ENCODE measurements around the gene CIAO2A.

The CIAO2A gene

DNA sequence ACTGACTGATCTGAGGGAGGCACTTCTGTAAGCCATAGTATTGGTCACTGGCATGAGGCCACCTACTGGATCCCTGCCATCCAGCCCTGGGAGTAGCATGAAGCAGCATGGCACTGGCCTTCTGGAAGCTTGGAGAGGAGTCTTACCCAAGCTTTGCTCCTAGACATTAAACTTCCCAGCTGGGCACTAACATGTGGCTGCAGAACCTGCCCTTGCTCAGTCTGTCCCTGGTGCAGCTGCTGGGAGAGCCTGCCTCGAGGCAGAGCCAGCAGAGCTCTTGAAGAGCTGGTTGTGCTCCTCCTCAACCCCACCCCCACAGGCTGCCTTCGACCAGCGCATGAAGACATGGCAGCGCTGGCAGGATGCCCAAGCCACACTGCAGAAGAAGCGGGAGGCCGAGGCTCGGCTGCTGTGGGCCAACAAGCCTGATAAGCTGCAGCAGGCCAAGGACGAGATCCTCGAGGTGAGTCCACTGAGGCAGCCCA lies 40.7 kb upstream of the CIAO2A start:
- TF ChIP-seq SUZ12 (IDR thresholded peaks at IDR 0.05) (no peak), ELF4 (IDR thresholded peaks at IDR 0.05) (no peak), CTBP1 (IDR thresholded peaks at IDR 0.05; ENCODE audit: borderline replicate concordance) (no peak), FOXK2 (IDR thresholded peaks at IDR 0.05) (no peak), ZNF384 (IDR thresholded peaks at IDR 0.05) (no peak), HDGF (IDR thresholded peaks at IDR 0.05; ENCODE audit: borderline replicate concordance) (no peak), TARDBP (IDR thresholded peaks at IDR 0.05) (no peak), ARNT (IDR thresholded peaks at IDR 0.05) (no peak), BHLHE40 (IDR thresholded peaks at IDR 0.05; ENCODE audit: borderline replicate concordance) (no peak), NFRKB (IDR thresholded peaks at IDR 0.05) (no peak), SP1 (IDR thresholded peaks at IDR 0.05) (no peak), FOXM1 (IDR thresholded peaks at IDR 0.05; ENCODE audit: borderline replicate concordance) (no peak), FOXA1 (IDR thresholded peaks at IDR 0.05) (no peak)
- TF ChIP-seq, protein P1, sequence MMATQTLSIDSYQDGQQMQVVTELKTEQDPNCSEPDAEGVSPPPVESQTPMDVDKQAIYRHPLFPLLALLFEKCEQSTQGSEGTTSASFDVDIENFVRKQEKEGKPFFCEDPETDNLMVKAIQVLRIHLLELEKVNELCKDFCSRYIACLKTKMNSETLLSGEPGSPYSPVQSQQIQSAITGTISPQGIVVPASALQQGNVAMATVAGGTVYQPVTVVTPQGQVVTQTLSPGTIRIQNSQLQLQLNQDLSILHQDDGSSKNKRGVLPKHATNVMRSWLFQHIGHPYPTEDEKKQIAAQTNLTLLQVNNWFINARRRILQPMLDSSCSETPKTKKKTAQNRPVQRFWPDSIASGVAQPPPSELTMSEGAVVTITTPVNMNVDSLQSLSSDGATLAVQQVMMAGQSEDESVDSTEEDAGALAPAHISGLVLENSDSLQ (IDR thresholded peaks at IDR 0.05), result no peak
- no peak for DNase-seq (ENCODE audit: extremely low spot score)
- CTCF ChIA-PET, result no interaction called here
- POLR2A ChIA-PET, result interaction anchor here (0.9 to 1.0 kb wide), 2 partner anchors 29 to 41 kb away, joined by 3 read pairs; partner anchors contain the start of genes CIAO2A and PPIB

DNA sequence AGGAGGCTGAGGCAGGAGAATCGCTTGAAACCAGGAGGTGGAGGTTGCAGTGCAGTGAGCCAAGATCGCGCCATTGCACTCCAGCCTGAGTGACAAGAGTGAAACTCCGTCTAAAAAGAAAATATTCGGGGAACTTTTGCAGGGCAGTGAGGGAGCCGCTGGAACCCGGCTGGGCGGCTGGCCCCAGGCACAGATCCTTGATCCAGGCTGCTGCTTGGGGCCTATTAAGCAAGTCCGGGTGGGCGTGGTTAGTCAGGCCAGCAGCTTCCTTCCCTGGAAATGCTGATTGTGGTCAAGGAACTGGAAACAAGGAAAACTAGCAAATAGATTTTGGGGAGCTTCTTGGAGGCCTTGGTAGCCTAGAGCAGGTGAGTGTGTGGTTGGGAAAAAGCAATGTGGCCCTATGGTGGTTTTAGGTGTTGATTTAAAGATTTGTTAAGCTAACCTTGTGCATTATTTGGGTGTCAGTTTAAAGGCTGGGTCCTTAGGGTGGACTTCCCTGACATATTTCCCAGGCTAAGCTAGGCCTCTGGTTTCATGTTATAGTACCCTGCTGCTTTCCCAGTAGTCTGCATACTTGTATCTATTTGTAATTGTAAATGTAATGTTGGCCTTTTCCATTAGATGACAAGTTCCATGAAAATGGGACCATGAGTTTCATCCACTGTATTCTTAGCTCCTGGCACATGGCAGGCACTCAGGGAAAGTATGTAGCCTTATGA lies 40.1 kb upstream of the CIAO2A start:
- DNase-seq (ENCODE audit: extremely low spot score), result no peak
- CTCF ChIA-PET, result interaction anchor here (0.6 kb wide), 1 partner anchor 14 kb away, joined by 3 read pairs; no protein-coding TSS in a partner anchor
- POLR2A ChIA-PET, result interaction anchor here (0.9 to 1.0 kb wide), 2 partner anchors 29 to 41 kb away, joined by 3 read pairs; partner anchors contain the start of genes CIAO2A and PPIB
- no peak for TF ChIP-seq NFRKB (IDR thresholded peaks at IDR 0.05)
- no peak for TF ChIP-seq HDGF (IDR thresholded peaks at IDR 0.05; ENCODE audit: borderline replicate concordance)
- no peak for TF ChIP-seq ELF4 (IDR thresholded peaks at IDR 0.05)
- TF ChIP-seq L3MBTL2 (conservative IDR thresholded peaks at IDR 0.05), result no peak
- TF ChIP-seq, protein P1 (IDR thresholded peaks at IDR 0.05), result no peak
- TF ChIP-seq SUZ12 (IDR thresholded peaks at IDR 0.05), result no peak
- no peak for TF ChIP-seq ZNF384 (IDR thresholded peaks at IDR 0.05)
- no peak for TF ChIP-seq SP1 (IDR thresholded peaks at IDR 0.05)
- no peak for TF ChIP-seq CTBP1 (IDR thresholded peaks at IDR 0.05; ENCODE audit: borderline replicate concordance)
- no peak for TF ChIP-seq FOXA1 (IDR thresholded peaks at IDR 0.05)
- TF ChIP-seq ARNT (IDR thresholded peaks at IDR 0.05), result no peak
- TF ChIP-seq FOXM1 (IDR thresholded peaks at IDR 0.05; ENCODE audit: borderline replicate concordance), result no peak
- TF ChIP-seq FOXK2 (IDR thresholded peaks at IDR 0.05), result no peak
- no peak for TF ChIP-seq BHLHE40 (IDR thresholded peaks at IDR 0.05; ENCODE audit: borderline replicate concordance)
- TF ChIP-seq TARDBP (IDR thresholded peaks at IDR 0.05), result no peak
- TF ChIP-seq LEF1 (IDR thresholded peaks at IDR 0.05; ENCODE audit: borderline replicate concordance), result no peak

DNA sequence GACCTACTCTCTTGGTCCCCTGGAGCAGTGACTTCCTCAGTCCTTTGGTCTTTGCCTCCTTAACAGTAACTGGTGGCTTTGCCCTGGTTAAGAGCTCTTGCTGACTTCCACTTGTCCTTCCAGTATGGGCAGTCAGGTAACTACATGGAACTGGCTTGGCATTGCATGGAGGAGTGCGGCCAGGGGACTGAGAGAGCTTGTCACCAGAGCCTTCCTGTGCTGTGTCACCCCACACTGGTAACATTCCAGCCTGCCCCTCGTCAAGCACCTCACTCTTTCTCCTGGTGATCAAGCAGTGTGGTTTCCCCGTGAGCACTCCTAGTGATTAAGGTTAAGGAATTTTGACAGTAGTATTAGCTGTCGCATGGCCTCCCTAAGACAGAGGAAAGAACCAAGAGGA lies 38.6 kb upstream of the CIAO2A start:
- no peak for TF ChIP-seq FOXK2 (IDR thresholded peaks at IDR 0.05)
- no peak for TF ChIP-seq CTBP1 (IDR thresholded peaks at IDR 0.05; ENCODE audit: borderline replicate concordance)
- TF ChIP-seq ELF4 (IDR thresholded peaks at IDR 0.05), result no peak
- TF ChIP-seq FOXA1 (IDR thresholded peaks at IDR 0.05), result no peak
- ChIA-PET POLR2A (no interaction called here), CTCF (no interaction called here)
- no peak for DNase-seq (ENCODE audit: extremely low spot score)

DNA sequence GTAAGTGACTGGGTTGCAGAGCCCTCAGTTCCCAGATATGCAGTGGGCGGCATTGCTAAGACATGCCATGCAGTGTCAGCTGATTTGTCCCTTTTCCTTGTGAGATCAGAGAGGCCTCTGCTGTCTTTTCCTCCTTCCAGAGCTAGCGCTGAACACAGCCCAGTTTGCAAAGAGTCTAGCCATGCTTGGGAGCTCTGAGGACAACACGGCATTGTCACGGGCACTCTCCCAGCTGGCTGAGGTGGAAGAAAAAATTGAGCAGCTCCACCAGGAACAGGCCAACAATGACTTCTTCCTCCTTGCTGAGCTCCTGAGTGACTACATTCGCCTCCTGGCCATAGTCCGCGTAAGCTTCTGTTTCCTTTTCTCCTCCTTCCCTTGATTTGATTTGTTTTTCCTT lies 37.9 kb upstream of the CIAO2A start:
- DNase-seq (ENCODE audit: extremely low spot score), result no peak
- CTCF ChIA-PET, result interaction anchor here (1.3 kb wide), 1 partner anchor 22 kb away, joined by 3 read pairs; no protein-coding TSS in a partner anchor
- POLR2A ChIA-PET, result no interaction called here
- TF ChIP-seq HDGF (IDR thresholded peaks at IDR 0.05; ENCODE audit: borderline replicate concordance) (no peak), ELF4 (IDR thresholded peaks at IDR 0.05) (no peak), NFRKB (IDR thresholded peaks at IDR 0.05) (no peak), L3MBTL2 (conservative IDR thresholded peaks at IDR 0.05) (no peak), CTBP1 (IDR thresholded peaks at IDR 0.05; ENCODE audit: borderline replicate concordance) (no peak), FOXA1 (IDR thresholded peaks at IDR 0.05) (no peak), FOXM1 (IDR thresholded peaks at IDR 0.05; ENCODE audit: borderline replicate concordance) (no peak), ARNT (IDR thresholded peaks at IDR 0.05) (no peak), FOXK2 (IDR thresholded peaks at IDR 0.05) (no peak), SP1 (IDR thresholded peaks at IDR 0.05) (no peak), ZNF384 (IDR thresholded peaks at IDR 0.05) (no peak), BHLHE40 (IDR thresholded peaks at IDR 0.05; ENCODE audit: borderline replicate concordance) (no peak), TARDBP (IDR thresholded peaks at IDR 0.05) (no peak)
- TF ChIP-seq, protein P1 (IDR thresholded peaks at IDR 0.05), result no peak

DNA sequence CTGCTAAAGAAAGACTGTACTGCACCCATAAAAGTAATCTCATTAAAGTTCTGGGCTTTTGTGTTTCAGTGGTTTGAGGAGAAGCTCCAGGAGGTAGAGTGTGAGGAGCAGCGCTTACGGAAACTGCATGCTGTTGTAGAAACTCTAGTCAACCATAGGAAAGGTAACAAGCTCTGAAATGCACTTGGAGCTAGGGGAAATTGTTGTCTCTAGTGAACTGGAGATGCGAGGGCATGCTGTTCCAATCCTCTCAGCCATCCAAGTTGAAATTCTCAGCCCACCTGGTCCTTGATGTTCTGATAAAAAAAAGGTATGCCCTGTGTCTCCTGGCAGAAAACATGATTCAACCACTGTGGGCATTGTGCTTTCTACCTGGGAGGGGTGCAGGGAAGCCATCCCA lies 36.5 kb upstream of the CIAO2A start:
- TF ChIP-seq, protein P1 (IDR thresholded peaks at IDR 0.05), result no peak
- TF ChIP-seq ARNT (IDR thresholded peaks at IDR 0.05) (no peak), FOXM1 (IDR thresholded peaks at IDR 0.05; ENCODE audit: borderline replicate concordance) (no peak), FOXA1 (IDR thresholded peaks at IDR 0.05) (no peak), SP1 (IDR thresholded peaks at IDR 0.05) (no peak), NFRKB (IDR thresholded peaks at IDR 0.05) (no peak), LEF1 (IDR thresholded peaks at IDR 0.05; ENCODE audit: borderline replicate concordance) (no peak)
- CTCF ChIA-PET, result interaction anchor here (0.5 kb wide), 1 partner anchor 26 kb away, joined by 3 read pairs; no protein-coding TSS in a partner anchor
- POLR2A ChIA-PET, result interaction anchor here (0.8 kb wide), 1 partner anchor 63 kb away, joined by 4 read pairs; no protein-coding TSS in a partner anchor
- no peak for DNase-seq (ENCODE audit: extremely low spot score)
